ES-I3 (cell line): ENCODE data around the gene STK4.
"Not testable (repeated sequence)": the region's sequence is repeated elsewhere in the genome, so short reads cannot be mapped to it uniquely, and the experiment has no call there.

ENCODE experiments used
- H3K36me3 ChIP-seq: 2 replicates; pipeline ENCODE4 v1.6.1; 2013; ENCODE audit warnings: mild to moderate bottlenecking, low read length, control low read depth, moderate library complexity; ENCODE audit not compliant: insufficient read depth
- H3K4me1 ChIP-seq: 2 replicates; pipeline ENCODE4 v1.6.1; 2013; ENCODE audit warnings: mild to moderate bottlenecking, control low read depth, low read length; ENCODE audit not compliant: insufficient read depth
- H3K9ac ChIP-seq: 2 replicates; pipeline ENCODE4 v1.6.1; 2013; ENCODE audit warnings: low read depth, mild to moderate bottlenecking, low read length, moderate library complexity
- H3K9me3 ChIP-seq: 2 replicates; pipeline ENCODE4 v1.6.1; 2013; ENCODE audit warnings: mild to moderate bottlenecking, low read length, moderate library complexity; ENCODE audit not compliant: control insufficient read depth, insufficient read depth

The STK4 gene

GRCh38 chr20:45053430-45054351 lies 87.4 kb downstream of the STK4 start:
- no peak overlapping the region for H3K9ac ChIP-seq
- peaks cover 2% of the 10 kb centered on the region for H3K36me3 ChIP-seq
- no peaks in the 10 kb centered on the region for H3K9me3 ChIP-seq
- peaks cover 20% of the 10 kb centered on the region for H3K4me1 ChIP-seq

DNA sequence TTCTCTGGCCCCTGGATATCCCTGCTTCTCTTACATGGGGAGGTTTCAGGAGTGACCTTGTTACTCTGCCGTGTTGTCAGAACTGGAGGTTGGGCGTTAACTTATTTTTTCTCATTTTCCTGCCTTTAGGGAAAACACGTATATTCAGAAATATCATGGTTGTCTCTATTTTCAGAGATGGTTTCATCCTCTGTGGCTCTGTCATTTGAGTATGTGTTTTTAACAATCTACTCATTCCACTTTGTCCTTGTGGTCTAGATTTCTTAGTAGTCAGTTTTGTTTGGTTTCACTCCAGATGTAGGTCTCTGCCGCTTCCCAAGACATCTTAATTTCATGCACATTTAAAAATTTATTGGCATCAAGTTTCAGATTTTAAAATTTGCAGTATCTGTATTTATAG lies 88.7 kb downstream of the STK4 start:
- Histone ChIP-seq H3K4me1 (peaks cover 13% of the 10 kb centered on the region), H3K9ac (no peak overlapping the region), H3K9me3 (no peaks in the 10 kb centered on the region), H3K36me3 (peaks cover 2% of the 10 kb centered on the region)

DNA sequence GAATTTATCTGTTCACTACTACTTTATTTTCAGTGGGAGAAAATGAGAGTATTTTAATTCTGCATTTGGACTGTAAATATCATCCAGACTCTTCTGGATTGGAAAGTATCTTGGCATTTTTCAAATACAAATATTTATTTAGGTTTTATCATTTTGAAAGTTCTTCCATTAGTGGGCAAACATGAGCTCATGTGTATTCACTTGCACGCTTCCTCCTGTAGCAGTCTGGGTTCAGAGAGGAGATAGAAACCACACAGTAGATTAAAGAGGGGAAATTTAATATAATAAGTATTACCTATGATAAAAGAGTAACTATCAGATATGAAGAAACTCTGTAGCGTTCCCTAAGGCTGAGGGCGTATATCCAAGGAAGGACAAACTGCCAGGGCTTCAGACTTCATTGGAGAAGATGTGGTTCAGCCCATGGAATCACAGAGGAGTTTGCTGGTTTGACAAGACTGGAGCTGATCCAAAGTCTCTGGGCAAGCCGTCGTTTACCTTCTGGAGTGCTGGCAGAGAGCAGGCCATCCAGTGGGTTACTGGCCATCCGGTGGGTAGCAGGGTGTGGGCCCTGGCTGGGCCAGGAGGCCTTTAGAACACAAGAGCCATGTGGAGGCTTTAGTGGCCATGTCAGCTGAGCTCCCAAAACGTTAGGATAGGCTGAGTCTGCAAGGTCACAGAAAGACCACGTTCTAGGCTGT lies 90.3 kb downstream of the STK4 start:
- H3K9me3 ChIP-seq, result no peaks in the 10 kb centered on the region
- H3K36me3 ChIP-seq, result peaks cover 2% of the 10 kb centered on the region
- no peak overlapping the region for H3K9ac ChIP-seq
- H3K4me1 ChIP-seq, result peaks cover 13% of the 10 kb centered on the region

- peaks cover 3% of the 10 kb centered on the region; the same call in 1 of the 2 replicates for H3K9me3 ChIP-seq
- peaks cover 5% of the 10 kb centered on the region for H3K4me1 ChIP-seq
- no peak overlapping the region for H3K9ac ChIP-seq
- H3K36me3 ChIP-seq, result no peaks in the 10 kb centered on the region; the same call in 1 of the 2 replicates
Observed at GRCh38 chr20:45058168-45058850, 92.0 kb downstream of the STK4 start.

- H3K9ac ChIP-seq, result no peak overlapping the region
- H3K4me1 ChIP-seq, result no peaks in the 10 kb centered on the region
- peaks cover 3% of the 10 kb centered on the region; the same call in 1 of the 2 replicates for H3K9me3 ChIP-seq
- no peaks in the 10 kb centered on the region; the same call in 1 of the 2 replicates for H3K36me3 ChIP-seq
Observed at GRCh38 chr20:45059022-45059728, 92.9 kb downstream of the STK4 start.

DNA sequence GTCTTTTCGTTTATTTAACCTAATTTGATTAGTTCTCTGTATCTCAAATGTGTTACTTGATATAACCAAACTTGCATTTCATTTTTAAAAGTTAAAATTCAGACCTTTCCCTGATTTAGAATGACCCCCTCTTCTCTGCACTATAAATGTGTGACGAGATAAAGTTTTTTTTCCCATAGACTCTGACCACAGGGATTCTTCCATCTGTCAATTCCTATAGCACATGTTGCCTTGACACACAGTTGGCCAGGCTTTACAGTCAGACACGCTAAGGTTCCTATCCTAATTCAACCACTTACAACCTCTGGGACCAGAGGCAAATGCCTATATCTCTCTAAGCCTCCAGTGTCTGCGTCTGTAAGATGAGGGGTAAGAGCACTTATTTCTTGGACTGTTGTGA lies 94.0 kb downstream of the STK4 start:
- Histone ChIP-seq H3K36me3 (no peaks in the 10 kb centered on the region), H3K9me3 (peaks cover 3% of the 10 kb centered on the region; the same call in 1 of the 2 replicates), H3K4me1 (no peaks in the 10 kb centered on the region), H3K9ac (no peak overlapping the region)

GRCh38 chr20:45061244-45061643 lies 94.9 kb downstream of the STK4 start:
- Histone ChIP-seq H3K9ac (no peak overlapping the region), H3K4me1 (no peaks in the 10 kb centered on the region), H3K36me3 (no peaks in the 10 kb centered on the region), H3K9me3 (peaks cover 3% of the 10 kb centered on the region; the same call in 1 of the 2 replicates)

DNA sequence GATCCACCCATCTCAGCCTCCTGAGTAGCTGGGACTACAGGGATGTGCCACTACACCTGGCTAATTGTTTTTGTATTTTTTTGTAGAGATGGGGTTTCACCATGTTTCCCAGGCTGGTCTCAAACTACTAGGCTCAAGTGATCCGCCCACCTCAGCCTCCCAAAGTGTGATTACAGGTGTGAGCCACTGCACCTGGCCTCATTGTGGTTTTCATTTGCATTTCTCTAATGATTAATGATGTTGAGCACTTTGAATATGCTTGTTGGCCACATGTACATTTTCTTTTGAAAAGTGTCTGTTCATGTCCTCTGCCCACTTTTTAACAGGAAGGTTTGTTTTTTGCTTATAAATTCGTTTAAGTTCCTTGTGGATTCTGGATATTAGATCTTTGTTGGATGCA lies 96.8 kb downstream of the STK4 start:
- not testable (repeated sequence) for H3K9me3 ChIP-seq, H3K9ac ChIP-seq, H3K36me3 ChIP-seq, H3K4me1 ChIP-seq

- Histone ChIP-seq H3K9me3 (peaks cover 3% of the 10 kb centered on the region; the same call in 1 of the 2 replicates), H3K36me3 (no peaks in the 10 kb centered on the region), H3K4me1 (no peaks in the 10 kb centered on the region), H3K9ac (no peak overlapping the region)
Observed at GRCh38 chr20:45064812-45065211, 98.5 kb downstream of the STK4 start.

- no peaks in the 10 kb centered on the region for H3K4me1 ChIP-seq
- H3K9ac ChIP-seq, result no peak overlapping the region
- H3K36me3 ChIP-seq, result no peaks in the 10 kb centered on the region
- peaks cover 3% of the 10 kb centered on the region; the same call in 1 of the 2 replicates for H3K9me3 ChIP-seq
Observed at GRCh38 chr20:45066372-45066771, 100.1 kb downstream of the STK4 start.

DNA sequence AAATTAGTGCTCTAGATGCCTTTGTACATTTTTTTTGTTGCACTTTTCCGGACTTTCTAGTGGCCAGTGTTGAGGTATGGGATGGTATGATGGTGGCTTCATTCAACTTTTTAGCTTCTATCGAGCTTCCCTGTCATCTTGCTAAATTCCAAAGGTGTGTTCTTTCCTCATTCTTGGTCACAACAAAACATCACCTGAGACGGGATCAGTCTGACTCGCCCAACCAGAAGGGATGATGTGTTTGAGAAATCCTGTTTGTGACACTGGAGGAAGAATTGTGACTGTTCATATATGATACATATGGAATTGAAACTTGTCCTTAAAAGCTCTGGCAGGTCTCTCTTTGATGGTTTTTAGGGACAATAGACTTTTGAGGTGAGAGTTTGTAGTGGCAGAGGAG lies 100.8 kb downstream of the STK4 start:
- H3K4me1 ChIP-seq, result no peaks in the 10 kb centered on the region
- no peaks in the 10 kb centered on the region for H3K36me3 ChIP-seq

DNA sequence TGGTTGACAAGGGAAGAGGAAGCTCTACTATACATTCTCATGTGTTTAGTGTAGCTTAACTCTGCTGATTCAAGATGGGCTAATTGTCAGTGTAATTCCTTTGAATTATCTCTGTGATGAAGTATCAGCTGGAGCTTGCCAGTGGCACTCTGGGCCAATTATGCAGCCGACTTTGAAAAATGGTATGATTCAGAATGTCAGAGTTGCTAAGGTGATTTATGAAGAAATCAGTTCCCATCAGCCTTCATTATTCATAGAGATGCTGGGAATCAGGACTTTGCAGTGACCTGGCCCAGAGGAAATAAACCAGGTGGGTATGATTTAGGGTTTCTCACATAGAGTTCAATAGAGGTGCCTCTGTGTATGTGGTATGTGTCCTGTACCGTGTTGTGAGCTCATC lies 101.2 kb downstream of the STK4 start:
- Histone ChIP-seq H3K9me3 (no peaks in the 10 kb centered on the region), H3K4me1 (no peaks in the 10 kb centered on the region), H3K9ac (no peak overlapping the region), H3K36me3 (no peaks in the 10 kb centered on the region)

More for the DNA sequence above, 100.8 kb downstream of the STK4 start:
- no peak overlapping the region for H3K9ac ChIP-seq
- peaks cover 3% of the 10 kb centered on the region; the same call in 1 of the 2 replicates for H3K9me3 ChIP-seq

GRCh38 chr20:45069261-45069660 lies 102.9 kb downstream of the STK4 start:
- no peaks in the 10 kb centered on the region for H3K9me3 ChIP-seq
- H3K36me3 ChIP-seq, result no peaks in the 10 kb centered on the region
- no peaks in the 10 kb centered on the region for H3K4me1 ChIP-seq
- no peak overlapping the region for H3K9ac ChIP-seq
